Stimulated activated CD4-positive, alpha-beta T cell treated with anti-CD3 and anti-CD28 coated beads, TNF-alpha, amount 100 ng/mL, for 48 hours (primary cell): ENCODE data around the gene HNRNPR.
A peak's percentile ranks its signal among the peaks of the same experiment; 100 is the strongest.
"Not testable (repeated sequence)": the region's sequence is repeated elsewhere in the genome, so short reads cannot be mapped to it uniquely, and the experiment has no call there.

Experiments used
- DNase-seq, 3 donors: peaks; one replicate each; pipeline ENCODE4 v3.0.0-alpha.2; 2020; ENCODE audit warnings: low read depth in 3 of 3

HNRNPR gene

DNA sequence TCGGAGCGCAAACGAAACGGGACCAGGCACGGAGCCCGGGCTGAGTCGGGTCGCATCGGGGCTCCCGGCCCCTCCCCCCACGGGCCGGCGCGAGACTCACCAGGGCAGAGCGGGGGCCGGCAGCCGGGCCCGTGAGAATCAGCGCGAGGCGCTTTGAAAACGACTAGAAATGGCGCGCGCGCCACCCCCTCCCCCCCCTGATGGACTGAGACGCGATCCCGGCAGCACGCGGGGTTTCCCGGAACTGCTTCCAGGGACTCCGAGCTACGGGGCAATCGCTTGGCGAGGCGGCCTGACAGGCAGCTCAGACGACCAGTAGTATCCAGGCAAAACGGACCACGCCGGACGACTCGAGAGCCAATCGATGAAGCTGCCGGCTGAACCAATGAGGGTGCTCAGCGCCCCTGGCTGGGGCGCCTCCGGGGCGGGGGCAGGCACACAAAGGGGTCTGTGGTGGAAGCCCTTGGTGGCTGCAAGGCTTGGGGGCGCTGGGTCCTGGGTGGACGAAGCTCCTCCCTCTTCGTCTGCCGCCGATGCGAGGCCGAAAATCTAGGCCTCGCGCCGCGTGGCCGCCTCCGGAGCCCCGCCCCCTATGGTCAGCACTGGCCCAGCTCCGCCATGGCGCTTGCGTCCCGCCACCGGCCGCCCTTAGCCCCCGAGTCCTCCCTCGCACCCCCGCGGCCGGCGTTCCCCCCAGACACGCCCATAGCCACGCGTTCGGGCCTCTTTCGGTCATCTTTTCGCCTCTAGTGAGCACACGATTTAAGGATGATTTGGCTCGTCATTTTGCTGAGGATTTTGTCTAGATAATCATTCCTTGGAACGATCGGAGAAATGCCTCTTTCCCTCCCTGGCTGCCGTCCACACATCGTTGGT lies at the start of gene HNRNPR:
TSS of gene HNRNPR (minus strand) at position 174 of the 876 bp plus-strand sequence. CDS start 3,276 bp downstream, outside the sequence.
- peak; percentile 98 to 100 (median 99) for DNase-seq

DNA sequence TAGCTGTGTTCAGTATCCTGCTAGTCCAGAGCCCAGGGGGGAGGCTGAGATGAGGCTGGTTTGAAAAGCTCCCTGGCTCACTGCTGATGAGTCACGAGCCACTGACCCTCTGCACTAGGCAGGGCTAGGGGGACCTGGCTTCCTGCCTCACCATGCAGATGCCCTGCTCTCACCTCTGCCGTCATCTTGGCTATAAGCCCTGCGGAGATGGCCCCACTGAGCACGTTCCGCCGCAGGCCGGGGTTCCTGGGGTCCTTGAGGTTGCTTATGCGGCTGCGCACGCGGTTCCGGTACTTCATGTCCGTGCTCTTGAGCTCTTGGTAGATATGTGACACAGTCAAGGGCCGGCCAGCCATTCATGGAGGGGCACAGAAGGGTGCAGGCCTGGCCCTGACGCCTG lies 49.6 kb upstream of the HNRNPR start:
- no peak for DNase-seq

DNA sequence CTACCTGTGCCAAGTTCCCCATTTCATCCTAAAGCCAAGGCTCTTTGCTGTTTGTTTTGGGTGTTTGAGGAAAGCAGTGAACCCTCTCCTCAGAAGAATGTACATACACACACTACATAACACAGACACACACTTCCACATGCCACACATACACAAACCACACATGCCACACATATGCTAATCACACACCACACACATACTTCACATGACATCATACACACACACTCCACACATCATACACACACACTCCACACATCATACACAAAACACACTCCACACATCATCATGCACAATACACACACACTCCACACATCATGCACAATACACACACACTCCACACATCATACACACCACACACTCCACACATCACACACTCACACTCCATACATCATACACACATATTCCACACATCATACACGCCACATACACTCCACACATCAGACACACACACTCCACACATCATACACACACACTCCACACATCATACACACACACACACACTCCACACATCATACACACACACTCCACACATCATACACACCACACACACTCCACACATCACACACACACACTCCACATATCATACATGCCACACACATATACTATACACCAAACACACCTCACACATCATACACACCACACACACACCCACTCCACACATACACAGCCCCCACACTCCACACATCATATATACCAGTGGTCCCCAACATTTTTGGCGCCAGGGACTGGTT lies 48.2 kb upstream of the HNRNPR start:
- no peak for DNase-seq

DNA sequence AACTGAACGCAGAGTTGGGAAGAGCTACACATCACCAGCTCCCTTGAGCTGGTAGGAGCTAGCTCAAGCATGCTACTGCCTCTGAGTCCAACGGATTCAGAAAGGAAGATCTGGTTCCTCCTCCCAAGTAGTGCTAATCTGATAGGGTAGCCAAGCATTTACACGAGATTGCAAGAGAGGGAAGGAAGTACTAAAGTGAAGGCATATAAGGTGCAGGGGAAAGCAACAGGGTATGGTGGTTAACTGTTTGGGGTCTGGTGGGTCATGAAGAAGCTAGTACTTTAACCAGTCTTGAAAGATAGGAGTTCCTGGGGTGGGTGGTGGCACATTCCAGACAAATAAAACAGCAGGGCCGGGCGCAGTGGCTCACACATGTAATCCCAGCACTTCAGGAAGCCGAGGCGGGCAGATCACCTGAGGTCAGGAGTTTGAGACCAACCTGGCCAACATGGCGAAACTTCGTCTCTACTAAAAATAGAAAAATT lies 45.8 kb upstream of the HNRNPR start:
- no peak for DNase-seq

DNA sequence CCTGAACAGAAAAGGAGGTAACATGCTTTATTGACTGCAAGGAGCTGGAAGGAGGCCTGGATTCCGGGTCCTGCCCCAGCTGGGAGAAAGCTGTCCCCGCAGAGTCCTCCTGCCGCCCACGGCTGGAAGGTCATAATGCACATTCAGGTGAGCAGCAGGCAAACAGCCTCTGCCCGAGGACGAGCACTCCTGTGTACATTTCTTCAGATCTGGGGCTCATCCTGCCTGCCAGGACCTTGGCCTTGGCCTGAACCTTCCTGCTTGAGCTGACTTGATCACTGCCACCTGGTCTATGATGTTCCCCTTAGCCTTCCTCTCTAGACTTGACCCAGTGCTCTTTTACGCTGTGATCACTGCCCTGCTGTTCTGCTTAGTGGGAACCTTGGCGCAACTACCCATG lies 43.4 kb upstream of the HNRNPR start:
- DNase-seq: no peak

DNA sequence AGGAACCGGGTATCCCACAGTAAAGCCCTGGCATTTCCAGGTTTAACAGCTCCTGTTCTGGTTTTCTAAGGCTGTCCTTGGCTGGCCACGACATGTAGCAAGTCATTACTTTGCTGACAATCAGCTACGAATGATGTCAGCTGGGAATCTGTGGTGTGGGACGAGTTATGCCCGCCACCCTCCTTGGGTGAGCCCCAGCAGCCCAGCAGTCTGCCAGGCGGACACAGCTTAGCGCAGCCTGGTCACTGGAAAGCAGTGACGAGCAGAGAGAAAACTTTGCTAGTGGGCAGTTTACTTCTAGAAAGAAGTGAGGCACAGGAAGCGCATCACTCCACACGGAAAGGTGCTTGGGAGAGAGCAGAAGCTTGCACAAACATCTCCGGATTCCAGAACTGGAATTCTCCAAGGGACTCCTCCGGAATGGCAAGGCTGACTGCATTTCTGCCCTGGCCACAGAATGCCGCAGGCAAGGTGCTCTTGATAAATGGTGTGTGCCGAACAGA lies 41.1 kb upstream of the HNRNPR start:
- DNase-seq: no peak

DNA sequence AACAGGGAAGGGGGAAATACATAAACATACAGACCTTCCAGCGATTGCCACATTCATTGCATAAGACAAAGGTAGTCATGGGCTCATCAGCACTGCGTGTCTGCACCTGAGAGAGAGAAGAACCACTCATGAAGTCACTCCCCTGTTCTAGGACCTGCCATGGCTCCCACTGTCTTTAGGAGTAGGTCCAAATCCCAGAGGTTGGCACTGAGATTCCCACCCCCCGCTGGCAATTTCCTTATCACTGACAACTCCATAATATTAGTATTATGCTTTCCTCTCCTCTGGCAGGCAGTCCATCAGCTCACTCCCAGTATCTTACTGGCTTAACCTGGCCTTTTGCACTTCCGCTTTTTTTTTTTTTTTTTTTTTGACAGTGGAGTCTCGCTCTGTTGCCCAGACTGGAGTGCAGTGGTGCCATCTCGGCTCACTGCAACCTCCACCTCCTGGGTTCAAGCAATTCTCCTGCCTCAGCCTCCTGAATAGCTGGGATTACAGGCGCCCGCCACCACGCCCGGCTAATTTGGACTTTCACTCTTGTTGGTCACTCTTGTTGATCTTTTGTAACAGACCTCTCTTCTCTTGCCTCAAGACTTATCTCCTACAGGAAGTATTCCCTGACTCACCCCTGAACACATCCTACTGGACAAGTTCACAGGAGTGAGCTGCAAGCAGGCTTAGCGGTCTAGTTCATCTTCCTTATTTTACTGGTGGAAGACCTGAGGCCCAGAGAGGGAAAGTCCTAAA lies 40.4 kb upstream of the HNRNPR start:
- DNase-seq: no peak

DNA sequence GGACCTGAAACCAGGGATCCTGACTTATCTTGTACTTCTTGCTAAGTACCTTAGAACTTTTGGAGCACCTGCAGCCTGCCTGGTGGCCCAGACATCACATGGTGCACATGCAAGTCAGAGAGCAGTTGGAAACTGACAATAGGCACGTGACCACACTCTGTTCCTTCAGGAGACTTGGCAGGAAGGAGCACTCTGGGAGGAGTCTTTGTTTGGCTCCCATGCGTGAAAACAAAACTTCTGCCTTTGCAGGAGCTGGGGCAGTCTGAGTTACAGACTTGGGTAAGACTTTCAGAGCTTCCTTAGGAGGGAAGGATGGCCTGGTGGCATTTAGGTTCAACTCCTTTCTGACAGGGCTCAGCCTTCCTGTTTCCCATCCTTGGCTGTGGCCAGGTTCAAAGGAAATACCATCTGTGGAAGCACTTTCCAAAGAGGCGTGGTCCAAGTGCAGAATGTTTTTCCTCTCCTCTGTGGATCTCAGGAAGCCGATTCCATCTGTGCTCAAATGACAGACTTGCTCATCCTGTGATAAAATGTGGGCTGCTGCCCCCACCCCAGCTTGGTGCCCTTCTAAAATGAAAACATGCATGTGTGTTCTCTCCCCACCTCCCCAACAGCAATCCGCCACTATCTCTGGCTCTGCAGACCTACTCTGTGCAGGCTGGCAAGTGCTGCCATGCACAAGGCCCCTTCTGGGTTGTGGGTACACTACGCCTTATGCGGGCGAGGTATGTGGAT lies 39.7 kb upstream of the HNRNPR start:
- DNase-seq: no peak

DNA sequence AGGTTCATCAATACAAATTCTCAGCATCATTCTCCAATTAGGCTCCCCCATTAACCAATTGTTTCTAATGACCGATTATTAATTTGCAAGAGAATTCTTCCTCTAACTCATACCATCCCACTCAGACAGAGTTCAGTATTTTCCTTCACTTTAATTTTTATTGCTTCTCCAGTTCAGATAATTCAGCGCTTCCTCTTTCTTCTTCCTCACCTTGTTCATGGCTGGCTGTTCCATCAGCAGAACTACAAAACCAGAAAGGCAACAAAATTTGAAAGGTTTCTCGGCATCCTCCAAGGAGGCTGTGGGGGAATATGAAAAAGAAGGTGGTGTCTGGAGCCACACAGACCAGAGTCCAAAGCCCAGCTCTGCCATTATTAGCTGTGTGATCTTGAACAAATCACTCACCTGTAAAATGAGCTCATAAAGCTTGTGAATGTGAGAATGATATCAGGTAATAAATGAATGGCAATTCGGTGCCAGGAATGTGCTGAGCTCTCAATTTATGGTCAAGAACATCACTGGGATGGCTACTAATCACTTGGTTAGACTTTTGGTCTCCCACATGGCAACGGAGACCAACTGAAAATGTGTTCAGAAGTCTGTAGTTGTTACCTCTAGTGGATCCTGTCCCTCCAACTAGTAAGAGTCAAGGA lies 37.3 kb upstream of the HNRNPR start:
- DNase-seq: no peak

DNA sequence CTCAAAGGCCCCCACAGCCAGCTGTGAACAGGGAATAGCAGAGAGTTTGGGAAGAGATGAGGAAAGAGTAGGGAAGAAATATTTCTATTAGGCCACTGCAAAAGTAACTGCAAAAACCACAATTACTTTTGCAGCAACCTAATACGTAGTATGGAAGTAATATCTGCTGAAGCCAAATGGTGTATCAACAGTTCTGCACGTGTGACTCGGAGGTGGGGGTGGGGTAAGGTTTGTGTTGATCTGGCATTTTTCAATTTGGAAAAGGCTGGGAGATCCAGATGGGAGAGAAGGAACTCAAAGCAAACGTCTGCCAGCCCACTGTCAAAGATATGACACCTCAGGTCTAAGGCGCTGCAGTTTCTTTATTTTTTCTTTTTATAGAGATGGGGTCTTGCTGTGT lies 36.6 kb upstream of the HNRNPR start:
- DNase-seq: no peak

DNA sequence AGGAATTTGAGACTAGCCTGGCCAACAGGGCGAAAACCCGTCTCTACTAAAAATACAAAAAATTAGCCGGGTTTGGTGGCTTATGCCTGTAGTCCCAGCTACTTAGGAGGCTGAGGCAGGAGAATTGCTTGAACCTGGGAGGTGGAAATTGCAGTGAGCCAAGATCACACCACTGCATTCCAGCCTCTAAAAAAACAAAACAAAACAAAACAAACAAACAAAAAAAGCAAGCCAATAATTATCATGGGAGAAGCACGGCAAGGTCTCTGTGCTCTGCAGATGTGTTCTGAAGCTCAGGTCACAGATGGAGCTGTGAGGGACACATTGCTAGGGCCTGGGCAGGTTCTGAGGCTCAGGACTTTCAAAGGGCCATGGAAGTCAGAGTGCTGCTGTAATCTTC lies 36.2 kb upstream of the HNRNPR start:
- not testable (repeated sequence) for DNase-seq

DNA sequence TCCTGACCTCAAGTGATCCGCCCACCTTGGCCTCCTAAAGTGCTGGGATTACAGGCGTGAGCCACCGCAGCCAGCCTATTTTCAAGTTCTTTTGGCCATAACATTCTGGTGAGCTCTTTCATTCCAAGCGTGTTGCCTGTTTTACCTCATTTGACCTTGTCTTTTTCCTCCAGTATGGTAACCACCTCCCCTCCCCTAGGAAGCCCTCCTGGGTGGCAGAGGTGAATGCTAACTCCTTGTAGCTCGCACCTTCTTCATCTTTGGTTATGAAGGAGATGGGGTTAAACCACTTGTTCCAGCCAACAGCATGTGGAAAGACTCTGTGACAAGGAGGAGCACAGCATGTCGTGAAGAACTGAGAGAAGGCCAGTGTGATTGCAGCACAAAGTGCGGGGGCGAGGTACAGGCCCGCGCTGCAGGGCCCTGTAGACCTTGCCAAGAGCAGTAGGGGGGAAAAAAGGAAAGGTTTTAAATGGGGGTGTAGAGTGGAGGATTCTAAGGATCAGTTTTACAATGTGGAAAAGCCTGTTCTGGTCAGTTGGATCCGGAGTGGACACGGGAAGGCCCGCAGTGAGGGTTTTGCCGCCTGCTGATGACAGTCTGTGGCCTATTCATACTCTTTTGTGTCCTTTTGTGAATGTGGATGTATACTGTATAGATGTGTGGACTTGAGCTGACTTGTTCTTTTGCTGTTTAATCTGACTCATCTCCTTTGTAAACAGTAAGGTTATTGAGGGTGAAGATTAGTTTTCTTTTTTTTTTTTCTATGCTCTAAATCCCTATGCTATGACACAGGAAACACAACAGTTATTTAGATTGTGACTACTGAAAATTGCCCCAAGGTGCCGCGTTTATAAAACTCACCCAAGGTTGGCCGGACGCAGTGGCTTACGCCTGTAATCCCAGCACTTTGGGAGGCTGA lies 33.1 kb upstream of the HNRNPR start:
- DNase-seq: no peak

DNA sequence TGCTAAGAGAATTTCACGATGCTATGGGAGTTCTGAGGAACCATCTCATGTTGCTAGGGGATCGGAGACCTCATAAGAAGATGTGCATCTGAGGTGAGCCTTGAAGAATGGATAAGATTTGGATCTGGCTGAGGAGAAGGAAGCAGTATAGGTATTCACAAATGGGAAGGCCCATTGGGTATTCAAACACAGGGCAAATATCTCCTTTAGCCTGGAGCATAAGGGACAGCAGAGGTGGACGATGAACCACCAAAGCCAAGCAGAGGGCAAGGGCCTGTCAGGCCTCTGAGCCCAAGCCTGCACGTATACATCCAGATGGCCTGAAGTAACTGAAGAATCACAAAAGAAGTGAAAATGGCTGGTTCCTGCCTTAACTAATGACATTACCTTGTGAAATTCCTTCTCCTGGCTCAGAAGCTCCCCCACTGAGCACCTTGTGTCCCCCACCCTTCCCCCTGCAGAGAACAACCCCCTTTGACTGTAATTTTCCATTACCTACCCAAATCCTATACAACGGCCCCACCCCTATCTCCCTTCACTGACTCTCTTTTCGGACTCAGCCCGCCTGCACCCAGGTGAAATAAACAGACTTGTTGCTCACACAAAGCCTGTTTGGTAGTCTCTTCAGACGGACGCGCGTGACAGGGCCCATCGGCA lies 30.1 kb upstream of the HNRNPR start:
- not testable (repeated sequence) for DNase-seq

DNA sequence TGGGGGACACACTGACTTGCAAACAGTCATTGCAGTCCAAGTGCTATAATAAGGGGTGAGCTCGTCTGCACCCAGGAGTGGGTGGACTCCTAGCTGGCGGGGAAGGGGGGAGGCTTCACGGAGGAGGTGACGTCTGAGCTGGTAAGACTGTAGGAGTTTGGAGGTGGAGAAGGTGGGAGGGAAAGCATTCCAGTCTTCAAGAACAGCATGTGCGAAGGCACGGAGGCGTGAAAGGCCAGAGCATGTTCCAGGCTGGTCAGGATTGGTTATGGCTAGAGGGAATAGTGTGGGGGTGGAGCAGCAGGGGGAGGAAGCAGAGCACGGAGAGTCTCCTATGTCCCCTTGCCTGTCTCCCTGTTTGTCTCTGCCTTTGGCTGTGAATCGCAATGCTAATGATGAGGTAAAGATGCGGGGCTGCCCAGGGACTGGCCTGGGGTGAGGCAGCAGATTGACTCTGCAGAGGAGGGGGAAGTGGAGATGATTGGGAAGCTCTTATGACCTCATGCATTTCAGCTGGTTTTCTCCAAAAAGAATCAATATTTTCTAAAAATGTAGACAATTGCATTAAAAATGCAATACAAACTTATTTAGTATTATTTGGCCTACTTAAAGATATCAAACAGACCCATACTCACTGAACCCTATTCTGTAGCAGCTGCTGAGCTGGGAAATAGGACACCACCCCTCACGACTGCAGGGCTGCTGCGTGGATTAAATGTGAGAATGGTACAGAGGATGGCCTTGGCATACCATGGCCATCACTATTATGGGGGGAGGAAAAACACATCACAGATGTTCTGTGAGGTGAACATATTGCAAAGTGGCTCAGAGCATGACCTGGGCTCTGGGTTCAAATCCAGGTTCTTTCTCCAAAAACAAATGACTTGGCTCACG lies 28.1 kb upstream of the HNRNPR start:
- DNase-seq: no peak

DNA sequence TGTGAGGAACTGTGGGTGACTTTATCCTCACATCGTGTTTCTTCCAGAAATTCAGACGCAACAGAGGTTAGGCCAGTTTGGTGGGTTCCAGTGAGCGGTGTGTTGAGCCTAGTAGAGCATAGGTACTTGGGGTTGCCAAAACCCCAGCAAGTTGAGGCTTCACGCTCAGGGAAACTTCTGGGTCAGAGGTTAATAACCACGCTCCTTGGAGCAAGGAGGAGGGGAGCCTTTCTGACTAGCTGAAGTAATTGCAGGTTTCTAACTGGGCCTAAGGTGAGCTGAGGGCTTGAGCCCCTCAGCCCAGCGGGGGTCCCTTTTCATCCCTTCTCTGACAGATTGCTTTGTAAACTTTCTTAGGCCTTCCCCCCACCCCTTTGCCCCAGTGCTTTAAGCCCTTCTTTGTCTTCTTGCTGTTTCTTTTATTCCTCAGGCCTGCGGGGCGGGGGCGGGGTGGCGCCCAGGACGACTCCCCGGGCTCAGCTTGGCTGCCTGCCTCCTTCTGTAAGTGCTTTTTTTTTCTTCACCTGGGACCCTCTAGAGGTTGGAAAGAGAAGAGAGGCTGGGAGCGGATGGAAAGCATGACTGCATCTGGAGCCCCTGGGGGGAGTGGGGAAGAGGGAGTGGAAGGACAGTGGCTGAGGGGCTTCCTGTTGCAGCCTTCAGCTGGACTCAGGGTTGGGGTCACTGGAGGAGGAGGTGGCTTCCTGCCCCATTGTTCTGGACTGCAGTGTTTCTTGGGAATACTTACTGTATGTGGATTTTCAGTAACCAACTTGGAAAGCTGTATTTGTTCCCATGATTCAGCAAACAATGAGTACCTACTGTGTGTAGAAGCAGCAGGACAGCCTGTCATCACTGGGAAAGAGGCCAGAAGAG lies 26.9 kb upstream of the HNRNPR start:
- DNase-seq: no peak

DNA sequence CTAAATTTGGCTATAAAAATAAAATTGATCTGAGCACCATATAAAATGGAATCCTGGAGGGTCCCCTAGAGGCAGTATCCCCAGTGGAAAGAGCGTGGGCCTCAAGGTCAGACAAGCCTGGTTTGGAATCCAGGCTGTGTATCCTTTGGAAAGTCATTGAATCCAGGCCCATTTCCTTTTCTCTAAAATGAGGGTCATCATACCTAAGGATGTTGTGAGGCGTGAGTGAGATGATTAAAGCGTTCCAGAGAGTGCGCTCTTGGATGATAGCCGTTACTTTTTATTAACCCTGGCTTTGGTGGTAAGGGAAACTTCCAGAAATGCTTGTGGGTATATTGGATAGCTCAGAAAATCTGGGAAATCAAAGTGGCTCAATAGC lies 26.2 kb upstream of the HNRNPR start:
- DNase-seq: no peak

DNA sequence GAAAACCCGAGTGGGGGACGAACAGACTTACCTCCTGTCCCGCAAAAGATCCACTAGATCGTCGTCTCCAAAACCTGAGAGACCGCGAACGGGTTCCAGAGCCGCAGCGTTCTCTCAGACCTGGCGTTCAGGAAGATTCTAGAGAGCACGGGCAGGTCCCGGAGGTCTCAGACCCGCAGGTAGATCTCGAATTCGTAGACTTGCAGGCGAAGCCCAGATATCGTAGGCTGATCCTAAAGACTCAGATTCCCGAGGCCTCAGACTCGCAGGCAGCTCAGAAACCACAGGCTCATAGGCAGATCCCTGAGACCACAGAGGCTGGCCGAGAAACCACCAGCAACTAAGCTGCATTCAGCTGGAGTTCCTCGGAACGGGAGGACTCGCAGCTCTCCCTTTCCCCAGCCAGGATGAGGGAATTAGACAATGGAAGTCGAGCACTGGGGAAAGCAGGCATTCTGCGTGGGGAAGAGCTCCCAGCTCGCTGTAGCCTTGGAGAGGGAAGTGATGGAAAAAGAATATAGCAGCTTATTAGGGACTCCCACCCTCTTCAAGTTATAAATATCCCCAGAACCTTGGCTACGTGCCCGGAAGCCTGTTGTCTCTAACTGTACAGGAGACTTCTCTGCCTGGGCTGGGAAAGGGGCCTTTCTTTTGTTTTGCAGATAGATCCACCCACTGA lies 25.4 kb upstream of the HNRNPR start, which contains the start of gene ZNF436:
TSS of gene ZNF436 (minus strand) at position 502 of the 679 bp plus-strand sequence. CDS start 1,831 bp downstream, outside the sequence.
- DNase-seq: no peak
